Panc1 (cell line): ENCODE measurements around the gene PPP2R3A.

Experiments used
- TF ChIP-seq, protein P1 (sequence below): fragments of 450-650 bp; IDR thresholded peaks from 2 replicates; pipeline ENCODE4 v1.5.1; 2017; ENCODE audit warnings: mild to moderate bottlenecking
- TF ChIP-seq, protein P2 (sequence below), 2 experiments: IDR thresholded peaks; 2 replicates each; pipeline ENCODE4 v1.6.1; 2011 to 2012; ENCODE audit warnings: low read depth in 2 of 2, control low read depth in 1 of 2, low read length in 1 of 2, mild to moderate bottlenecking in 1 of 2, moderate library complexity in 1 of 2; ENCODE audit not compliant: insufficient read depth in 1 of 2

DNA sequence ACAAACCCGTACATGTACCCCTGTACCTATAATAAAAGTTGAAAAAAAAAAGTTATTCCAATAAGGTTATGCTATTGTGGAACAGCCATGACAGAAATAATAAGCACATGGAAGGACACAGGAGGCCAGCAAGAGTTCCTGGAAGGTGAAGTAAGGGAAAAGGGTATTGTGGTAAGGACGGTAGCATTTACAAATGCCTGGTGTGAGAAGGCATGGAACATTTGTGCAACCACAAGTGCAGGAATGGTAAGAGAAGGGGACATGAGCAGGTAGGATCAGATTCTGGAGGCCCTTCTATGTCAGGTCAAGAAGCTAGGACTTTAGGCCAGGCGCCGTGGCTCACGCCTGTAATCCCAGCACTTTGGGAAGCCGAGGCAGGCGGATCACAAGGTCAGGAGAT, 82.5 kb downstream of the PPP2R3A start:
- TF ChIP-seq, protein P1, sequence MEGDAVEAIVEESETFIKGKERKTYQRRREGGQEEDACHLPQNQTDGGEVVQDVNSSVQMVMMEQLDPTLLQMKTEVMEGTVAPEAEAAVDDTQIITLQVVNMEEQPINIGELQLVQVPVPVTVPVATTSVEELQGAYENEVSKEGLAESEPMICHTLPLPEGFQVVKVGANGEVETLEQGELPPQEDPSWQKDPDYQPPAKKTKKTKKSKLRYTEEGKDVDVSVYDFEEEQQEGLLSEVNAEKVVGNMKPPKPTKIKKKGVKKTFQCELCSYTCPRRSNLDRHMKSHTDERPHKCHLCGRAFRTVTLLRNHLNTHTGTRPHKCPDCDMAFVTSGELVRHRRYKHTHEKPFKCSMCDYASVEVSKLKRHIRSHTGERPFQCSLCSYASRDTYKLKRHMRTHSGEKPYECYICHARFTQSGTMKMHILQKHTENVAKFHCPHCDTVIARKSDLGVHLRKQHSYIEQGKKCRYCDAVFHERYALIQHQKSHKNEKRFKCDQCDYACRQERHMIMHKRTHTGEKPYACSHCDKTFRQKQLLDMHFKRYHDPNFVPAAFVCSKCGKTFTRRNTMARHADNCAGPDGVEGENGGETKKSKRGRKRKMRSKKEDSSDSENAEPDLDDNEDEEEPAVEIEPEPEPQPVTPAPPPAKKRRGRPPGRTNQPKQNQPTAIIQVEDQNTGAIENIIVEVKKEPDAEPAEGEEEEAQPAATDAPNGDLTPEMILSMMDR = no peak
- TF ChIP-seq, protein P2, sequence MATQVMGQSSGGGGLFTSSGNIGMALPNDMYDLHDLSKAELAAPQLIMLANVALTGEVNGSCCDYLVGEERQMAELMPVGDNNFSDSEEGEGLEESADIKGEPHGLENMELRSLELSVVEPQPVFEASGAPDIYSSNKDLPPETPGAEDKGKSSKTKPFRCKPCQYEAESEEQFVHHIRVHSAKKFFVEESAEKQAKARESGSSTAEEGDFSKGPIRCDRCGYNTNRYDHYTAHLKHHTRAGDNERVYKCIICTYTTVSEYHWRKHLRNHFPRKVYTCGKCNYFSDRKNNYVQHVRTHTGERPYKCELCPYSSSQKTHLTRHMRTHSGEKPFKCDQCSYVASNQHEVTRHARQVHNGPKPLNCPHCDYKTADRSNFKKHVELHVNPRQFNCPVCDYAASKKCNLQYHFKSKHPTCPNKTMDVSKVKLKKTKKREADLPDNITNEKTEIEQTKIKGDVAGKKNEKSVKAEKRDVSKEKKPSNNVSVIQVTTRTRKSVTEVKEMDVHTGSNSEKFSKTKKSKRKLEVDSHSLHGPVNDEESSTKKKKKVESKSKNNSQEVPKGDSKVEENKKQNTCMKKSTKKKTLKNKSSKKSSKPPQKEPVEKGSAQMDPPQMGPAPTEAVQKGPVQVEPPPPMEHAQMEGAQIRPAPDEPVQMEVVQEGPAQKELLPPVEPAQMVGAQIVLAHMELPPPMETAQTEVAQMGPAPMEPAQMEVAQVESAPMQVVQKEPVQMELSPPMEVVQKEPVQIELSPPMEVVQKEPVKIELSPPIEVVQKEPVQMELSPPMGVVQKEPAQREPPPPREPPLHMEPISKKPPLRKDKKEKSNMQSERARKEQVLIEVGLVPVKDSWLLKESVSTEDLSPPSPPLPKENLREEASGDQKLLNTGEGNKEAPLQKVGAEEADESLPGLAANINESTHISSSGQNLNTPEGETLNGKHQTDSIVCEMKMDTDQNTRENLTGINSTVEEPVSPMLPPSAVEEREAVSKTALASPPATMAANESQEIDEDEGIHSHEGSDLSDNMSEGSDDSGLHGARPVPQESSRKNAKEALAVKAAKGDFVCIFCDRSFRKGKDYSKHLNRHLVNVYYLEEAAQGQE (IDR thresholded peaks at IDR 0.05; ENCODE audit: insufficient read depth in 1 of 2, low read depth in 2 of 2, low read length in 1 of 2) = no peak
